Measurements from ENCODE around the gene SLC39A7. TPM values are rescaled to one million over a fixed set of nuclear protein-coding genes. Genes with fewer than 3 reads are reported as not detected.

The SLC39A7 gene
- polyA plus RNA-seq, 4 donors = 38.9 to 162 (median 79.1) TPM

DNA sequence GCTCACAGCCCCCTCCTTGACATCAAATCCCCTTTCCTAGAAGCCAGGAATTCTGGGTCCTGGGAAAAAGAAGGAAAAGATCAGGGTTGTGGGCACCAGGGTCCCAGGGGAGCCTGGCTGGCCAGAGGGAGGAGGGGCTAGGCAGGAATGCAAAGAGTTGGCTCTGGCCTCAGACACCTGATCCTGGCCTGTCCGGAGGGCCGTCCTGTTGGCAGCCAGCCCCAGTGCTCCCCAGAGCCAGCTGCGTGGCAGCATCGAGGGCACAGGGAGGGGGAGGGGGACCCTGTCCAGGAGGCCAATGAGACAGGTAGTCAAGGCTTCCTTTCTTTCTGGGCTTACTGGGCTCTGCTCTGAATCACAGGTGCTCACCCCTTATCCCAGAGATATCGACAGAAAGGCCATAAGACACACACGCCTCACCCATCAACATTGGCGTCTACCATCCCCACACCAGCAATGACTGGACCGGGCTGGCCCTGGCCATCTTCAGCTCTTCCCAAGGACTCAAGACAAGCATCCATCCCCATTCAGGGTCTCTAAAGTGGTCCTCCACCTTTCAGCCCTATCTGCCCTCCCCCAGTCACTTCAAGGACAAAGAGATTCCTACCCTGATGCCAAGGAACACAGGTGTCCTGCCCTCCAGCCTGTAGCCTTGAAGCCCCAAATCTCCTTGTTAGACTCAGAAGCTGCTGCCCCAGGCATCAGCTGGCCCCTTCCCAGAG lies 9.1 kb upstream of the SLC39A7 start:
- Histone ChIP-seq H3K4me1 (ENCODE audit: control insufficient read depth in 3 of 3, insufficient read depth in 2 of 3, low read depth in 1 of 3, low read length in 2 of 3) (peaks cover 0 to 16% (median 3%) of the 10 kb centered on the region in 3 donors), H3K4me3 (ENCODE audit: low read depth in 1 of 3, low read length in 3 of 3) (no peak overlapping the region), H3K9me3 (ENCODE audit: control insufficient read depth in 2 of 2, insufficient read depth in 1 of 2, low read depth in 1 of 2, low read length in 1 of 2) (no peaks in the 10 kb centered on the region), H3K36me3 (ENCODE audit: control insufficient read depth in 3 of 3, insufficient read depth in 2 of 3, low read depth in 1 of 3, low read length in 3 of 3) (peaks cover 13 to 31% (median 14%) of the 10 kb centered on the region in 3 donors), H3K27ac (ENCODE audit: low read depth in 1 of 3, low read length in 2 of 3) (no peak overlapping the region), H3K27me3 (ENCODE audit: control insufficient read depth in 3 of 3, insufficient read depth in 3 of 3, low read length in 3 of 3) (peaks cover 0 to 29% (median 9%) of the 10 kb centered on the region in 3 donors)
- 24 to 46% (median 36%) methylated on average over 8 of the region's 8 CpGs for WGBS, 3 donors
- FAIRE-seq (no peak), DNase-seq (no peak)

DNA sequence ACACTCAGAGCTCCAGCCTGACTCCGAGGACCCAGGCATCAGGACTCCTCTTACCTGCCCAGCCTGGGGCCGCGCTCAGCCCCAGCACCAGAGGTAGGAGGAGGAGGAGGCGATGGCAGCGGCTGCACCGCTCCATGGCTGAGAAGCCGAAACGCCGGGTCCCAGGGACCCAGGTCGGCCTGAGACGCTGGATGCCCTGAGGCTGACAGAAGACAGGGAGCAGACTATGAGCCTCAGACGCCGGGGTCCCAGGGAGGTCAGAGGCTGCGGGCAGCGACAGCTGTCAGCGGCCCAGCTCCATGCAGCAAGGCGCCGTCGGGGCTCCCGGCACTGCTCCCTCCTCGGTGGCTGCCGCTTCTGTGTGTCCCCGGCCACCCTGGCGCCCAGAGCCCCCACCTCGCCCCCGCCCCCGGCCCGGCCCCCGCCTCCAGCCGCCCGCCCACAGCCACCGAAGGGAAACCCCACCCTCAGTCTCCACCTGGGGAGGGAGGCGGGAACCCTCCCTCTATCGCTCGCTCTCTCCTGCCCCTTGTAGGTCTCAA lies 8.5 kb upstream of the SLC39A7 start, which contains the start of gene COL11A2:
COL11A2 (minus strand) TSS at position 363 of the 542 bp plus-strand sequence; CDS start at position 136, 227 bp downstream.
- Histone ChIP-seq H3K27ac (ENCODE audit: low read depth in 1 of 3, low read length in 2 of 3) (no peak within 1 kb of the TSS), H3K4me1 (ENCODE audit: control insufficient read depth in 3 of 3, insufficient read depth in 2 of 3, low read depth in 1 of 3, low read length in 2 of 3) (peaks cover 0 to 16% (median 3%) of the 10 kb centered on the region in 3 donors), H3K36me3 (ENCODE audit: control insufficient read depth in 3 of 3, insufficient read depth in 2 of 3, low read depth in 1 of 3, low read length in 3 of 3) (peaks cover 14 to 34% (median 14%) of the 10 kb centered on the region in 3 donors), H3K9me3 (ENCODE audit: control insufficient read depth in 2 of 2, insufficient read depth in 1 of 2, low read depth in 1 of 2, low read length in 1 of 2) (no peaks in the 10 kb centered on the region), H3K4me3 (ENCODE audit: low read depth in 1 of 3, low read length in 3 of 3) (peak within 1 kb of the TSS in 2 of 3 donors; percentile 10 to 18), H3K27me3 (ENCODE audit: control insufficient read depth in 3 of 3, insufficient read depth in 3 of 3, low read length in 3 of 3) (peaks cover 0 to 28% (median 9%) of the 10 kb centered on the region in 3 donors)
- 2 to 13% (median 8%) methylated on average over 24 to 33 of the region's 35 CpGs for WGBS, 3 donors
- DNase-seq = no peak
- no peak for FAIRE-seq

GRCh38 chr6:33192671-33193602 lies 7.7 kb upstream of the SLC39A7 start:
- 3 to 7% (median 4%) methylated on average over 34 to 72 of the region's 72 CpGs for WGBS, 3 donors
- DNase-seq (no peak), FAIRE-seq (no peak)
- peaks cover 0 to 26% (median 9%) of the 10 kb centered on the region in 3 donors for H3K27me3 ChIP-seq (ENCODE audit: control insufficient read depth in 3 of 3, insufficient read depth in 3 of 3, low read length in 3 of 3)
- no peak overlapping the region for H3K27ac ChIP-seq (ENCODE audit: low read depth in 1 of 3, low read length in 2 of 3)
- peak overlapping the region in 2 of 3 donors; percentile 10 to 18 for H3K4me3 ChIP-seq (ENCODE audit: low read depth in 1 of 3, low read length in 3 of 3)
- H3K36me3 ChIP-seq (ENCODE audit: control insufficient read depth in 3 of 3, insufficient read depth in 2 of 3, low read depth in 1 of 3, low read length in 3 of 3) = peaks cover 14 to 39% (median 14%) of the 10 kb centered on the region in 3 donors
- H3K4me1 ChIP-seq (ENCODE audit: control insufficient read depth in 3 of 3, insufficient read depth in 2 of 3, low read depth in 1 of 3, low read length in 2 of 3) = peaks cover 0 to 16% (median 3%) of the 10 kb centered on the region in 3 donors
- H3K9me3 ChIP-seq (ENCODE audit: control insufficient read depth in 2 of 2, insufficient read depth in 1 of 2, low read depth in 1 of 2, low read length in 1 of 2) = no peaks in the 10 kb centered on the region

DNA sequence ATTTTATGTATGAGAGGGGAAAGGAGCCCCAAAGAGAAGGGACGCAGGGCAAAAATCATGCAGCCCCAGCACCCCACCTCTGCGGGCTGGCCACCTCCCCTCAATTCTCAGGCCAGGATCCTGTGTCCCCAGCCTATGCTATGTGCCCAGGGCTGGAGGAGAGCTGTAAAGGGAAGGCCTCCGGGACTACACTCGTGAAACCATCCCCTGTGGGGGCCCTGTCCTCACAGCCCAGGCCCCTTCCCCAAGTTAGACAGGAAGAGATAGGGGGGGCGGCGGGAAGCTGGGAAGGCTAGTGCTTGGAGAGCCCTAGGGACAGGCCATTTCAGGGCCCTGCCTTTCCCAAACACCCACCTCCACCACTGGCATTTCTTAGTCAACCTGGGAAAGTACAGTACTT lies 7.0 kb upstream of the SLC39A7 start:
- no peaks in the 10 kb centered on the region for H3K9me3 ChIP-seq (ENCODE audit: control insufficient read depth in 2 of 2, insufficient read depth in 1 of 2, low read depth in 1 of 2, low read length in 1 of 2)
- WGBS, 3 donors = 62 to 71% (median 65%) methylated on average over 6 of the region's 6 CpGs
- DNase-seq = no peak

DNA sequence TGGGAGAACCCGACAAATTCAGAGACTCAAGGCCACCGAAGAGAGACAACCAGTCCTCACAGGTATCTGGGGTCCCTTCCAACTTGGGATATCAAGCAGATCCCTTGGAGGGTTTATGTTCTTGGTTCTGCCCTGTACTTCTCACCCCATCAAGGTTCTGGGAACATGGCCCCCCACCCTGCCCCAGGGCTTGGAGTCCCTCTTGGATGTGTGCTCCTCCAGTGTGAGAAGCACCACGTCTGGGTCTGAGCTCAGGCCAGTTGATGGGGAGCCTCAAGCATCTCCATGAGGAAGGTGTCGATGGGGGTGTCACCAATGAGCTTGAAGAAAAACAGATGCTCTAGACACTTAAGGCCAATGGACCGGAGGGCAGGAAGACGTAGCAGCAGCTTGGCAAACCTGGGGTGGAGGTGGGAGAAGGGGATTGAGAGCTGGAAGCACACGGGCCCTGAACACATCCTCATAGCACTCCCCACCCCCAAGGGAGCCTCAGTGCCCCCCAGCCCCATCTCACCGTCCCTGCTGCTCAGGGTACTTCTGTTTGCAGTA lies 6.2 kb upstream of the SLC39A7 start:
- no peak overlapping the region for H3K27ac ChIP-seq (ENCODE audit: low read depth in 1 of 3, low read length in 2 of 3)
- H3K4me1 ChIP-seq (ENCODE audit: control insufficient read depth in 3 of 3, insufficient read depth in 2 of 3, low read depth in 1 of 3, low read length in 2 of 3) = peaks cover 3 to 23% (median 6%) of the 10 kb centered on the region in 3 donors
- no peak for FAIRE-seq
- H3K36me3 ChIP-seq (ENCODE audit: control insufficient read depth in 3 of 3, insufficient read depth in 2 of 3, low read depth in 1 of 3, low read length in 3 of 3) = peaks cover 14 to 42% (median 14%) of the 10 kb centered on the region in 3 donors
- no peak for DNase-seq
- H3K4me3 ChIP-seq (ENCODE audit: low read depth in 1 of 3, low read length in 3 of 3) = no peak overlapping the region
- WGBS, 3 donors = 76 to 84% (median 84%) methylated on average over 8 of the region's 8 CpGs
- peaks cover 0 to 26% (median 9%) of the 10 kb centered on the region in 3 donors for H3K27me3 ChIP-seq (ENCODE audit: control insufficient read depth in 3 of 3, insufficient read depth in 3 of 3, low read length in 3 of 3)
- H3K9me3 ChIP-seq (ENCODE audit: control insufficient read depth in 2 of 2, insufficient read depth in 1 of 2, low read depth in 1 of 2, low read length in 1 of 2) = no peaks in the 10 kb centered on the region

More for the DNA sequence above, 7.0 kb upstream of the SLC39A7 start:
- no peak overlapping the region for H3K27ac ChIP-seq (ENCODE audit: low read depth in 1 of 3, low read length in 2 of 3)
- peaks cover 0 to 26% (median 9%) of the 10 kb centered on the region in 3 donors for H3K27me3 ChIP-seq (ENCODE audit: control insufficient read depth in 3 of 3, insufficient read depth in 3 of 3, low read length in 3 of 3)
- peaks cover 14 to 42% (median 14%) of the 10 kb centered on the region in 3 donors for H3K36me3 ChIP-seq (ENCODE audit: control insufficient read depth in 3 of 3, insufficient read depth in 2 of 3, low read depth in 1 of 3, low read length in 3 of 3)
- FAIRE-seq = no peak
- no peak overlapping the region for H3K4me3 ChIP-seq (ENCODE audit: low read depth in 1 of 3, low read length in 3 of 3)
- H3K4me1 ChIP-seq (ENCODE audit: control insufficient read depth in 3 of 3, insufficient read depth in 2 of 3, low read depth in 1 of 3, low read length in 2 of 3) = peaks cover 0 to 23% (median 3%) of the 10 kb centered on the region in 3 donors

DNA sequence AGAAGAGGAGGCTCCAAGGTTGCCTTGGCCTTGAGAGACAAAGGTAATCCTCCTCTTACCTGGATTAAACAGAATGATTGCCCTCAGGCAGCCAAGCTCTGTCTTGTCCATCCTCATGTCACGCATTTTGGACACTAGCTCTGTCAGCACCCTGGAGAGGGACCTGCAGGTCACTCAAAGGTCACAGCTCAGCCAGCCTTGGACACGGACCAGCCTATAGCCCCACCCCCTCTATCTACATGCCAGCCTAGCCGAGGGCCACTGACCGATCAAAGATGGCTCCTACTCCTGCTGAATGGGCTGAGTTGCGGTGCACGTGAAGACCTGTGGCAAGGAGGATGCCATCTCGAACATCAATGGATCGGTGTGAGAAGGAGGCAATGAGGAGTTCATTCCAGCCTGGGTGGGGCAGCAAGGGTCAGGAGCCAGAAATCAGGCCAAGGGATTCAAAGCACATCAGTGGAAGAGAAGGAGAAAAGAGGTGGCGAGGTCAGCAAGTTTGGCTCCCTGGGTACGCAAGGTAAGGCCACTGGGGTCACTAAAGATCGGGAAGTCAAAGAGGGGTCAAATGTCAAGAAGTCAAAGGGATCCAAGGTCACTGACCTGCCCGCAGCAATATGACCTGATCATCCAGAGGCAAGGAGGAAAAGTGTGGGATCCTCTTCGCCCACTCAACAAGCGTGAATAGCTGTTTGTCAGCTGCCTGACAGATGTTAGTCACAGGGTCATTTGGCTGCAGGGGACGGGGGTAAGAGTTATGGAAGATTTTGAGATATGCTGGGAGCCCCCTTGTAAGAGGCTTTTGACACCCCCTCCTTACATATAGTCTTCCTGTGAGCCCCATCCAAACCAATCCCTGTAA lies 5.1 kb upstream of the SLC39A7 start:
- H3K4me1 ChIP-seq (ENCODE audit: control insufficient read depth in 3 of 3, insufficient read depth in 2 of 3, low read depth in 1 of 3, low read length in 2 of 3) = peaks cover 3 to 23% (median 6%) of the 10 kb centered on the region in 3 donors
- whole genome bisulfite sequencing, 3 donors = 81 to 90% (median 82%) methylated on average over 15 of the region's 15 CpGs
- no peak for DNase-seq

DNA sequence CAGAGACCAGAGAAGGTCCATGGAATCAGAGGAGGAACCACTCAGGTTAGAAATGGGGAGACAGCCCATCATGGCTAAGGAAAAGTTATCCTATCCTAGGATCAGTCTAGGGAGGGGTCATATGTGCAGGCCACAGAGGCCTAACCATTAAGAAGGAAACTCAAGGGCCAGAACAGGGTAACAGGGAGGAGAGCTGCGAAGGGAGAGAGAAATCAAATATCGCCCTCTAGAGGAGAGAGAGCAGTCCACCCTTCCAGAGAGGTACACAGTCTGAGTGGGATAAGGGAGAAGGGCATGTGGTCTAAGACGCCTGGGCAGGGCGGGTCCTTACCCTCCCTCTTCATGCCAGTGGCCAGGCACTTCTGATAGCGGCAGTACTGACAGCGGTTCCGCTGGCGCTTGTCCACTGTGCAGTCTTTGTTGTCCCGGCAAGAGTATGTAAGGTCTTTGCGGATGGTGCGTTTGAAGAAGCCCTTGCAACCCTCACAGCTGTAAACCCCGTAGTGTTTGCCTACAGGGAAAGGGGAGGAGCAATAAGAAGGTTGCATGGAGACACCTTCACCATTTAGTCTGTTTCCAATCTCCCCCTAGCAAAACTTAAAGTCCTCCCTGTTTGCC lies 3.1 kb upstream of the SLC39A7 start:
- Histone ChIP-seq H3K4me1 (ENCODE audit: control insufficient read depth in 3 of 3, insufficient read depth in 2 of 3, low read depth in 1 of 3, low read length in 2 of 3) (peaks cover 9 to 26% (median 11%) of the 10 kb centered on the region in 3 donors), H3K27me3 (ENCODE audit: control insufficient read depth in 3 of 3, insufficient read depth in 3 of 3, low read length in 3 of 3) (peaks cover 0 to 5% (median 0%) of the 10 kb centered on the region in 3 donors), H3K27ac (ENCODE audit: low read depth in 1 of 3, low read length in 2 of 3) (no peak overlapping the region), H3K9me3 (ENCODE audit: control insufficient read depth in 2 of 2, insufficient read depth in 1 of 2, low read depth in 1 of 2, low read length in 1 of 2) (no peaks in the 10 kb centered on the region), H3K4me3 (ENCODE audit: low read depth in 1 of 3, low read length in 3 of 3) (no peak overlapping the region), H3K36me3 (ENCODE audit: control insufficient read depth in 3 of 3, insufficient read depth in 2 of 3, low read depth in 1 of 3, low read length in 3 of 3) (peaks cover 16 to 53% (median 17%) of the 10 kb centered on the region in 3 donors)
- FAIRE-seq = no peak
- WGBS, 3 donors = 3 to 36% (median 36%) methylated on average over 12 of the region's 12 CpGs
- DNase-seq = peak; percentile 78

More for the DNA sequence above, 5.1 kb upstream of the SLC39A7 start:
- Histone ChIP-seq H3K27ac (ENCODE audit: low read depth in 1 of 3, low read length in 2 of 3) (no peak overlapping the region), H3K4me3 (ENCODE audit: low read depth in 1 of 3, low read length in 3 of 3) (no peak overlapping the region), H3K36me3 (ENCODE audit: control insufficient read depth in 3 of 3, insufficient read depth in 2 of 3, low read depth in 1 of 3, low read length in 3 of 3) (peaks cover 14 to 42% (median 14%) of the 10 kb centered on the region in 3 donors), H3K27me3 (ENCODE audit: control insufficient read depth in 3 of 3, insufficient read depth in 3 of 3, low read length in 3 of 3) (peaks cover 0 to 23% (median 7%) of the 10 kb centered on the region in 3 donors), H3K9me3 (ENCODE audit: control insufficient read depth in 2 of 2, insufficient read depth in 1 of 2, low read depth in 1 of 2, low read length in 1 of 2) (no peaks in the 10 kb centered on the region)
- no peak for FAIRE-seq
